Measurements from ENCODE around the gene DSC1. TPM values are rescaled to one million over a fixed set of nuclear protein-coding genes. Genes with fewer than 3 reads are reported as not detected.

DSC1 gene
- total and polyA plus RNA-seq, 2 of the 13 experiments (the other 11 are each of a cell fraction or from before 2014, with no cell fraction given), result not detected

- TF ChIP-seq ZBTB44 (CRISPR knock-in tag; IDR thresholded peaks at IDR 0.05) (no peak), DZIP1 (CRISPR knock-in tag; IDR thresholded peaks at IDR 0.05) (no peak), ZNF556 (CRISPR knock-in tag; IDR thresholded peaks at IDR 0.05; ENCODE audit: borderline replicate concordance) (no peak), IRF2 (CRISPR knock-in tag; IDR thresholded peaks at IDR 0.05) (no peak), ZNF317 (CRISPR knock-in tag; IDR thresholded peaks at IDR 0.05) (no peak), LRRFIP1 (CRISPR knock-in tag; conservative IDR thresholded peaks at IDR 0.05) (no peak), ISX (CRISPR knock-in tag; conservative IDR thresholded peaks at IDR 0.05) (no peak), ZNF512B (CRISPR knock-in tag; IDR thresholded peaks at IDR 0.05; ENCODE audit: borderline replicate concordance) (no peak), MLX (CRISPR knock-in tag; IDR thresholded peaks at IDR 0.05) (no peak), MNT (IDR thresholded peaks at IDR 0.05) (no peak), JUN (CRISPR knock-in tag; IDR thresholded peaks at IDR 0.05) (no peak), KMT2B (CRISPR knock-in tag; IDR thresholded peaks at IDR 0.05) (no peak), ZNF30 (CRISPR knock-in tag; IDR thresholded peaks at IDR 0.05) (no peak), ZNF740 (CRISPR knock-in tag; IDR thresholded peaks at IDR 0.05) (no peak), GABPA (IDR thresholded peaks at IDR 0.05; ENCODE audit: low read depth, low read length) (no peak), GABPA (CRISPR knock-in tag; IDR thresholded peaks at IDR 0.05; ENCODE audit: low read depth) (peak; percentile 19; the same call in 1 of the 2 replicates), NCOA5 (CRISPR knock-in tag; IDR thresholded peaks at IDR 0.05) (no peak), ZMYM2 (CRISPR knock-in tag; IDR thresholded peaks at IDR 0.05) (no peak), YEATS2 (CRISPR knock-in tag; IDR thresholded peaks at IDR 0.05; ENCODE audit: borderline replicate concordance) (no peak), CEBPG (CRISPR knock-in tag; IDR thresholded peaks at IDR 0.05) (peak; percentile 33; the same call in 1 of the 2 replicates)
Measured at GRCh38 chr18:31206071-31206470, 43.4 kb upstream of the DSC1 start (continued).

All from HepG2 (cell line).